GM10847 (cell line): ENCODE results near the gene PSTPIP1.

Source experiments
- POLR2A ChIP-seq: IDR thresholded peaks from 2 replicates; pipeline ENCODE4 v1.6.1; 2011; ENCODE audit not compliant: insufficient read length; ENCODE audit errors: extremely low read depth

Gene PSTPIP1

DNA sequence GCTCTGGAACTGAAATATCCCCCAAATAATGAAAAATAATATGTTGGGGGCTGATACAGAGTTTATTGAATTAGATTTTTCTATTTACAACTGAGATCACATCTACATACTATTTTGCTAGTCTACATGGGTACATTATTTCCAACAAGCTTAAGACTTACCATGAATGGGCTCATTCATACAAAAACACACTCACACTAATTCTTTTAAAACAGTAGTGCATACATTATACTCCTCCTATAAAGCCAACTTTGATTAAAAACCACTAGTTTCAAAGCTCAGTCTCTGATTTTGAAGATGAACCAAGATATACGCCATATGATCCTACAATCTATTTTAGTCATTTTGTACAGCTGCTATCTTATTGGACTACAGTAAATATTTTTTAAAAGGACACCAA, 51.1 kb downstream of the PSTPIP1 start:
- no peak for TF ChIP-seq POLR2A

DNA sequence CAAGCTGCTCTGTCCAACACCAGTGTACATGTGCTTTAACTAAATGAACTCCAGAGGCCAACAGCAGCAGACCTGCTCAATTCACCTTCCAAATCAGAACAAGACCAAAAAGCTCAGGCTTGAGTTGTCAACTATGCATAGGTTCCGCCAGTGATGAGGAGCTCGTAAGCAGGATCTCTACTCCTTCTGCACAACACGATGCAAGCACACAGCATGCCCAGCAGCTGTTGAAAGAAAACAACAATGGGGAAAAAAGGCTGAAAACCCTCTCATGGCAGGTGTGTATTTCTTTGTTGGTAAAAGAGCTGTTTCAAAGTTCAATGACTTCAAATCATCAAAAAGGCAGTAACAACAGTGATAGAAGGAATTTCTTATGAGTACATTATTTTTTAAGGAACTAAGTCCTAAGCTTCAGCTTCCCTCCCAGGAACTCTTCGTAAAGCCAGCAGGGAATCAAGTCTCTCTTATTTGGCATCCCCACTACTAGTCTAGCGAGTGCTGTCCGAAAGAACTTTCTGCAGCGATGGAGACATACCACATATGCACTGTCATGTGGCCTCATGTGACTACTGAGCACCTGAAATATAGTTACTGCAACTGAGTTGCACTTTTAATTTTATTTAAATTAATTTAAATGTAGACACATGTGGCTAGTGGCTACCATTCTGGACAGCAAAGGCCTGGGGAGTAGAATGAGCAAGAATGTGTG, 51.9 kb downstream of the PSTPIP1 start:
- no peak for TF ChIP-seq POLR2A

DNA sequence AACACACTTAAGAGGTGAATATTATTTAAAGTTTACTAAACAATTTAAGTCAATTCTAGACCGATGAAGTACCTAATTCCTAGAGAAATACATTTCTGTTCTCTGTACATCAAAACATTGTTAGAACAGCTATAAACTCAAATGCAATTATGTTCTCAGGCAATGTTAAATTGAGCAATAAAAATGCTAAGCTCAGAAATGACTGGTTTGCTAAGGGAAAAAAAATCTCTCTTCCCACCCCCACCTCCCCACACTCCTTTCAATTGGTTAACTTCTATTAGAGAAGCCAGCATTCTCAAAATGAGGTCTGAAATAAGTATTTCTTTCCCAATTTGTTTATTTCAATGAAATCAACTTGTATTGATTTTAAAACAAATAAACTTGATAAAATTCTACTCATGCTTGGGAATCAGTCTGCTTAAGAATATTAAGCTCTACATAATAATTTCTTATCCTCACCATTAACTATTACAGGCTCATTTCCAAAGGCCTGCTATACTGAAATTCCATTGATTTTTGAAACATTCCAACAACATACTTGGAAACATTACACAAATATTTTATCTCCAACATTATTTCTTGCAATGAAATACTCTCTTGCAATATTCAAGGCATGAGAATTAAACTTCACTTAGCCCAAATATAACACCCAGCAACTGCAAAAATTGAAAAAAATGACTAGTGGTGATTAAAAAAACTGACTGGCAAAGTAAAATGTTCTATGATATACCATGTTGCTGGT, 53.4 kb downstream of the PSTPIP1 start:
- no peak for TF ChIP-seq POLR2A

DNA sequence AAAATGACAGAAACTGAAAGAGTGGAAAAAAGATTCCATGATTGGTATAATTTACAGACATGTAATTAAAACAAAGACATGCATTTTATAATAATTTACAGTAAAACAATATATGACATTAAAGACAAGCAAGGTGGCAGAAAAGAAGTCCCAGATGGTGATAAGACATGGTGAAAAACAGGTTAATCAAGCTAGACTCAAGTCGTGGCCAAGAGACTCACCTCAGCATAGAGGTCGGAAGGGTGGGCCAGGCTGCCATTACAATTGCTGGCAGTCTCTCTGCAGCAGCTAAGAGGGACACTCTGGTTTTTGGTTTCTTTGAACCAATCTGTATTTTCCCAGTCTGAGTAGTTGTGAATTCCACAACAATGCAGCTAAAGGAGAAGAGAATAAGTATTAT, 57.6 kb downstream of the PSTPIP1 start:
- TF ChIP-seq POLR2A: no peak

DNA sequence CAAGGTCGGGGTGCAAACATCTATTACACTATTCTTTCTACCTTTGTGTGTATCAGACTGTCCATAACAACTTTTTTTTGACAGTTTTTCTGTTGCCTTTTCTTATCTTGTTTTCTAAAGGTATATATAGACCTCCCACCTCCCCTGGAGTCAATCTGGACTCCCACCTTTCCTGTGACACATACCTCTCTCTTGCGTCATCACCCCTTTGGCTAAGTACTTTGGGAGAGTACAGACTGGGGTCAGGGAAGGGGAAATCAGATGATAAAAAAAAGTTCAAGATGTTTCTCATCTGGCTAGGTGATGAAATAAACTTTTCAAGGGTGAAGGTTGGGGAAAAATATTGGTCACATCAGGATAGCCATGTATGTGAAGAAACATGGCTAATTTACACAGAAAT, 58.8 kb downstream of the PSTPIP1 start:
- TF ChIP-seq POLR2A: no peak

DNA sequence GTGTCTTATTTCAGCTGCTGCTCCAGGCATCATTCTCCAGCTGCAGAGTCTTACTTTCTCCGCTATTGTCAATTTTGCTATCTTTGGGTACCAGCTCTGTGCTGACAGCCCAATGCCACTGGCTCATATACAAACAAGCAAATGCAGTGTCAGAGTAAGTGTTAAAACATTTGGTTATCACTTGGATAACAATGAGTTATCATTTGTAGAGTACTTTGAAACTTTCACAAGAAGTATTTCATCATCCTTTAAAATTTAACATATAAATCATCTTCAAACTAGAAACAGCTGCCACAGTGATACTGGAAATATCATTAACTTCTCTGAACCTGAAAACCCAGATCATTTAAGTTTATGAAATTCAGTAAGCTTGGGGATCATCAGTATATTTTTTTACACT, 62.1 kb downstream of the PSTPIP1 start:
- TF ChIP-seq POLR2A: no peak

DNA sequence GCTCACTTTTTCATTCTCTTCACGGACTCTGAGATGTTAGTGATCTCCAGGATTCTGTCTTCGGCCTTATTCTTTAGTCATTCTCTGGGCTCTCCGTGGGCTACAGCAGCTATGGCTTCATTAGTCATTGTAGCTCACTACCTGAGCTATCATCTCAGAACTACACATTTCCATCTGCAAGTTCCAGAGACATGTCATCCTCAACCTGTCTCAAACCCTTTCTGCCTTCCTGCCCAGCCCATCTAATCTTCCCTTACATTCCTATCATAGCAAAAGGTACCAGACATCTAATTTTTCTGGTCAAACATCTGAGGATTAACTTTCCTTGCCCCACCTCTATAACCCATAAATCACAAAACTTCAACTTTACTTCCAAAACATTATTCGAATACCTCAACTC, 62.8 kb downstream of the PSTPIP1 start:
- TF ChIP-seq POLR2A: no peak

DNA sequence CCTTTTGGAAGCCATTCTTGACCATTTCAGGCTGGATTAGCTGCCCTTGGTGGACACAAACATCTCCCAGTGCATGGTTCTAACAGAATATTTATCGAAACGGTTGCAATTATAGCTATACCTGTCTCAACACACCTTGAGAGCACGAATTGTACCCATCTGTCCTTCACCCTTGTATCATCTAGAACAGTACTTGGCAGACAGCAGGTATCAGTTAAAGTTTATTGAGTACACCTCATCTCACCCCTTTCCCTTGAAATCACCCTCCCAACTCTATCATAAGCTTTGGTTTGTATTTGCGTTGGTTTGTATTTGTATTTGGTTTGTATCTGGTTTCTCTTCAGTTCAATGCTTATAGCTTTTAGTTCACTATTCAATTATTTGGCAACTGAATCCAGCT, 63.5 kb downstream of the PSTPIP1 start:
- TF ChIP-seq POLR2A: no peak

DNA sequence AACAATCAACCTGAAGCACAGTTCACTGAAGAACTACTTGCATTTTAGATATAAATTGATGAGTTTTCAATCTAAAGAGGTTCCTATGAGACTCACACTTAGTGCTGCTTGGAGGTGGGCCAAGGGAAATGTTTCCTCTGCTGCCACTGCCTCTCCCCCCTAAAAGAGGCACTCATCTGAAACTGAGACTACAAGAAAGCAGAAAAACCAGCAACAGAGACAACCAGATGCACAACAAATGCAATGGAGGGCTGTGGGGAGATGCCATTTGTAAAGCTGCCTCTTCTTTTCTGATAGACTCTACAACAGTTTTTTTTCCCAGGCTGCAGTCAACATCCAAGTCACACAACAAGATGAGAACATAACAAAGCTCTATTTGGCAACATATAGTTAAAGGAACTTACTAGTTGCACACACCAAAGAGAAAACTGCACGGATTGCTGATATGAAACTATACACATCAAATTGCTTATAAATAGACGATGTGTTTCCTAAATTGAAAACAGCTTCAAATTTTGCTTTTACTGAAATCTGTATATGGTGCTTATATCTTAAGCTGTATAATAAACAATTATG, 64.9 kb downstream of the PSTPIP1 start:
- TF ChIP-seq POLR2A: no peak

DNA sequence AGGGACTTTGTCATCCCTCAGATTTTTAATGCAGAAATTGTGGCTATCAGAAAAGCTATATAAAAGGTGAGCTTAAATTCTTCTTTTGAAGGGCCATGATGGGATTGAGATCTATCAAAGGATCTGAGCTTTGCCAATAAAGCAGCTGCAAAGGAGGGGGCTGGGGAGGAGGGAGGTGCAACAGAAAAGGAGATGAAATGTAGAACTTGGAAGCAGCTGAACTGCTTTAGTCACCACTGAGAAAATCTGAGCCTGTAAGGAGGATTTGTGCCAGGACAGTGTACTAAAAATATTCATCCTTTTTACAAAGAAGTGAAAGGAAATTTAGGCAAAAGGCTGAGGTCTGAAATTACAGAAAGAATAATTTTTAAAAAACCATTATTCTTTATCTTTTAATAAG, 65.6 kb downstream of the PSTPIP1 start:
- no peak for TF ChIP-seq POLR2A

DNA sequence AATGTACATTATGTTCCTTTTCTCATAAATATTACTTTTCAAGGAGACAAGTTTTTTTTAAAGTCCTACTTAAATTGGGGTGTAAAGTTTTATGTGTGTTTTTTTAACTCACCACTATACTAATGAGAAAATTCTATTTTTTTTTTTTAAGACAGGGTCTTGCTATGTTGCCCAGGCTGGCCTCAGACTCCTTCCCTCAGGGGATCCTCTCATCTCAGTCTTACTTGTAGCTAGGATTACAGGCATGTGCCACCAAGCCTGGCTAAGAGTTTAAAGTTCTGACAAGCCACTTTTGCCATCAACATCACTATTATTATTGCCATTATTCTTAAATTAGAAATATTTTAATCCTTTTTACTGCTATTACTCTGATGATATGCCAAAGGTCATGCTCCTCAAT, 68.3 kb downstream of the PSTPIP1 start:
- TF ChIP-seq POLR2A: no peak

DNA sequence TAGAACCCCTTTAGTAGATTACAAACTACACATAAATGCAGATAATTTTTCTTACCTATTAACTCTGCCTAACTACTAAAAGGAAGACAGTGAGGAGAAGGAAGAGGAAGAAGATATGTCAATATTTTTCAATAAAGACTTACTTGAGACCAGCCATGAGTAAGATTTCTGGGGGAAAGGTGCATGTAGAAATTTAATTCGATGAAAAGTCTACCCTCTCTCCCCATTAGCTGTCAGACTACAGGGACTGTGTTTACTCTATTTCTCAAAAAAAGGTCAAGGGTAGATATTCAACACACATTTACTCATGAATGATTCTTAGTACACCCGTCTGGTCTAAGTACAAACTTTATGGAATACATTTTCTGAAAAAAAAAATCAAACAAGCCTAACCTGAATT, 69.1 kb downstream of the PSTPIP1 start:
- no peak for TF ChIP-seq POLR2A

DNA sequence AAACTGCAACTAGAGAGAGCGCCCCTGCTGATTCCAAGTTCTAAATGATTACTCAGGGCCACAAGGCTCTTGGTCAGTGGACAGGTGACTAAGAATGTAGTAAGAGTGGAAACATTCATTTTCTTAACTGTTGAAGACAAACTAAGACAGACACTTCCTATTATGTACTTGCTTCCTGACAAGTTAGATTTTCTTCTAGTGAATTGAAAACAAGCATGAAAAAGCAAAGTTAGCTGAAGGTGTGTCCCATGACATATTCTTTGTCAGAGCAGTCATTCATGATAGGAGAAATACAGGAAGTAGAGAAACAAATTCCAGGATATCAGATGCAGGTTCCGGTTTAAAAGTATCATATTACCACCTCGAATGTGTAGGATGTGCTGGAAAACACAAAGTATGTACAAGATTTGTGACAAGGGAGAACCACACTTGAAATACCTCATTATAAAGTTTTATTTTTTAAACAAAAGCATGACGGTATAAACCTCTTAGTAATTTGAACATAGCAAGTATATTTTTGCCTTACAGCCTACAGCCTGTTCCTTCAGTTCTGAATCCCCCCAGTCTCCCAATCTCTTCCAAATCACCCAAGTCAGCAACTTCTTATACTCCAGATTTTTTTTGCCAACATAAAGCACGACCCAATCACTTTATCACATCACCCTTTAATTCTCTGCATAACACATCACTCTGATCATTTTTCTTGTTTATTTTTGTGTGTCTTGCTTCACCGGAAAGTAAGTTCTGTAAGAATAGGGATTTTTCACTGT, 69.8 kb downstream of the PSTPIP1 start:
- no peak for TF ChIP-seq POLR2A

DNA sequence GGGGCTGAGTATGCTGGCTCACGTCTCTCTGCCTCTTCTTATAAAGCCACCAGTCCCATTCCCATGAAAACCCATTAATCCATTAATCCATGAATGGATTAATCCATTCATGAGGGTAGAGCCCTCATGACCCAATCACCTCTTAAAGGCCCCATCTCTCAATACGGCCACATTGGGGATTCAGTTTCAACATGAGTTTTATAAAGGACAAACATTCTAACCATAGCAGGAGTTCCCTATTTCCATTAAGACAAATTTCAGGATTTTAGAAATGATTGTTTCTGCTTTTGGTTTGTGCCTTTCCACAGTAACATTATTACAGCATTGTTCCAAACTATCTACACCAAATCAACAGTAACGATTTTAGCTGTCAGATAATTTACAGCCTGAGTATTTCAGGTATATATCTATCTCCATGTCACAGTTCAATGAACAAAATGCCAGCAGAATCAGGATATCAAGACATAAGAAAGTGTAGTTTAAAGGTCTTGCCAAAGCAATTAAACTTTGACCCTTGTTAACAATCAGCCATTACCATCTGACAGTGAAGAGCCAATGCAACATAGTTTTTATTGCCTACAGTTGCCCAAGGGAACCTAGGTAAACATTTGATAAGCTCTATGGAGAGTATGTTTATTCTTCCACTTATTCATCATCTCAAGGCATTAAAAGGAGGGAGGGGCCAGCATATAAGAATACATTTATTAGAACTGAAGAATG, 72.2 kb downstream of the PSTPIP1 start:
- TF ChIP-seq POLR2A: no peak
